ENCODE measurements around the gene FBXO38.

FBXO38 gene

DNA sequence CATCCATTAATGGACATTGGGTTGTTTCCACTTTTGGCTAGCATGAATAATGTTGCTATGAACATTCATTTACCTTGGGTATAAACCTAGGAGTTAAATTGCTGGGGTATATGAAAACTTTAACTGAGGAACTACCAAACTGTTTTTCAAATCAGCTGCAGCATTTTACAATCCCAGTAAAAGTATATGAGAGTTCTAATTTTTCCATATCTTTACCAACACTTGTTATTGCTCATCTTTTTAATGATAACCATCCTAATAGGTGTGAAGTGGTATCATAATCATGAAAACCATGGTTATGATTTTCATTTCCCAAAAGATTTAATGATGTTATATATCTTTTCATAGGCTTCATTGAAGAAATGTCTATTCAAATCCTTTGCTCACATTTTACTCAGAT, 15.5 kb upstream of the FBXO38 start:
- Histone ChIP-seq H3K9me3 (ENCODE audit: control insufficient read depth in 1 of 2, low read length in 2 of 2) (peaks cover 0 to 3% of the 10 kb centered on the region in 2 donors), H3K4me1 (ENCODE audit: control insufficient read depth in 1 of 2, insufficient read depth in 2 of 2, low read length in 2 of 2) (no peaks in the 10 kb centered on the region), H3K36me3 (ENCODE audit: control insufficient read depth in 1 of 2, insufficient read depth in 2 of 2, low read length in 2 of 2) (no peaks in the 10 kb centered on the region), H3K27me3 (ENCODE audit: low read depth, low read length) (no peaks in the 10 kb centered on the region), H3K4me3 (ENCODE audit: low read depth in 1 of 2, low read length in 2 of 2) (no peak overlapping the region), H3K27ac (ENCODE audit: low read length) (no peak overlapping the region)

DNA sequence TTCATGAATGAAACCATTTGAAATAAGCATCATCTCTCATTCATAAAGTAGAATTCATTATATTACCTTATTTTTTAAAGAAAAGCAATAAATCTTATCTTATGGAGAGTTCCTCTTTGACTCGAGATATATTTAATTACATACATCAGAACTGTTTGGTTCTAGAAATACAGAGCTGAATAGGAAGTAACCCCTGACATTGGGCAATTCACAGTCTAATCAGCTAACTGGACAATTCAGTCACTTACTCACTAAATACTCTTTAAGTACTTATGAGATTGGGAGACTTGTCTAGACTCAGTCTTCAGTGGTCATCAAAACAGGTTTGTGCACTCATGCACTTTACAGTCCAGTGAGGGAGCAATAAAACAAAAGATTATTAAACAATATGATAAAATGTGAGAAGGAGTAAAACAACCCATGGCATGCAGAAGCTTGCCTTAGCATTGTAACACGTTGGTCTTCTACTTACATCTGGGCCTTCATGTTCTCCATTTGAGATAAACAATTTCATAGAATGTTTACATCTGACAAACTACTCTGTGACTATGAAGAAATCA, 11.5 kb upstream of the FBXO38 start:
- Histone ChIP-seq H3K9me3 (ENCODE audit: control insufficient read depth in 1 of 2, low read length in 2 of 2) (peaks cover 0 to 3% of the 10 kb centered on the region in 2 donors), H3K27me3 (ENCODE audit: low read depth, low read length) (no peaks in the 10 kb centered on the region), H3K4me1 (ENCODE audit: control insufficient read depth in 1 of 2, insufficient read depth in 2 of 2, low read length in 2 of 2) (no peaks in the 10 kb centered on the region), H3K36me3 (ENCODE audit: control insufficient read depth in 1 of 2, insufficient read depth in 2 of 2, low read length in 2 of 2) (no peaks in the 10 kb centered on the region), H3K27ac (ENCODE audit: low read length) (no peak overlapping the region), H3K4me3 (ENCODE audit: low read depth in 1 of 2, low read length in 2 of 2) (no peak overlapping the region)

DNA sequence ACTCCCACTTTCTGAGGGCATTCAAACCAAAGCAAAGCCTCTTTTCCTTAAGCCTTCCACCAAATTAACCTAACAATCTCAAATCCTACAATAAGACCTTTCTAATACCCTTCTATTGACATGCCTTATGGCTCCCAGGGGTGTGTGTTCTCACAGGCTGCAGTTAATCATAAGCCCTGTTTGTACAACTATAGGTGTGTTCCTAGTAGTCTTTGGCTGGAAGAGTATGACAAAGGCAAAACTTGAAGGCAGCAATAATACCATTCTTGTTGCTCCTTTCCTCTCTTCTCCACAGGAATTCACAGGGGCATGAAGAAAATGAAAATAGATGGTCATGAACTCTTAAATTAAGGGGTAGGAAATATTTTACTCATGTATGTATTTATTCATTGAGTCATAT, 10.9 kb upstream of the FBXO38 start:
- Histone ChIP-seq H3K27me3 (ENCODE audit: low read depth, low read length) (no peaks in the 10 kb centered on the region), H3K4me3 (ENCODE audit: low read depth in 1 of 2, low read length in 2 of 2) (no peak overlapping the region), H3K9me3 (ENCODE audit: control insufficient read depth in 1 of 2, low read length in 2 of 2) (no peaks in the 10 kb centered on the region), H3K27ac (ENCODE audit: low read length) (no peak overlapping the region), H3K4me1 (ENCODE audit: control insufficient read depth in 1 of 2, insufficient read depth in 2 of 2, low read length in 2 of 2) (no peaks in the 10 kb centered on the region), H3K36me3 (ENCODE audit: control insufficient read depth in 1 of 2, insufficient read depth in 2 of 2, low read length in 2 of 2) (no peaks in the 10 kb centered on the region)

DNA sequence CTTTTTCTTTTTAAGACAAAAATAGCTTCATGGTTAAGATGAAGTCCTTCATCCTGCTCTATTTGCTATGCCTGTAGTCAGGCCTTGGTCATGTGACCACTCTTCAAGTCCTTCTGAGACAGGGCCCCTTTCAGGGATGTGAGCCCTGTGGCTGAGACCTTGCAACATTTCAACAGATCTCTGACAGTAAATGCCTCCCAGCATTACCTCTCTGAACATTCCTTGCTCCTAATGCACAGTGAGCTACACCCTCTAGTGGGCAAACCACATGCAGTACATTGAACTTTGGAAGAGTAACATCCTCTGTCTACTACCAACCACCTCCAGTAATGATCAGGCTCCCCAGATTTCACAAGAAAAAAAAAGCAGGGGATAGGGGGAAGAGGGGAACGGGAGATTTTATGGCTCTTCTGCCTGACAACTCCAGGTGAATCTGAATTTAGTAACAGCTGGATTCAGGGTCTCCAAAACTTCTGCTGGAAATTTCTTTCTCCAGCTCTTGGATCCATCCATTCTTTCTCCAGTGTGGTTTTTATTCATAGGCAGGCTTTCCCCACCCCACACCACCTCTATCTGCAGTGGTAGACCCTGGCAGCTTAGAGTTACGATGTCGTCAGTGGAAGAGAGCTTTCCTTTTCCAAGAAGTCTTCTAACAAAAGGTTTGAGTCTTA, 8.9 kb upstream of the FBXO38 start:
- H3K4me3 ChIP-seq (ENCODE audit: low read depth in 1 of 2, low read length in 2 of 2), result no peak overlapping the region
- no peaks in the 10 kb centered on the region for H3K36me3 ChIP-seq (ENCODE audit: control insufficient read depth in 1 of 2, insufficient read depth in 2 of 2, low read length in 2 of 2)
- H3K27me3 ChIP-seq (ENCODE audit: low read depth, low read length), result no peaks in the 10 kb centered on the region
- H3K27ac ChIP-seq (ENCODE audit: low read length), result no peak overlapping the region
- H3K4me1 ChIP-seq (ENCODE audit: control insufficient read depth in 1 of 2, insufficient read depth in 2 of 2, low read length in 2 of 2), result no peaks in the 10 kb centered on the region
- H3K9me3 ChIP-seq (ENCODE audit: control insufficient read depth in 1 of 2, low read length in 2 of 2), result no peaks in the 10 kb centered on the region

DNA sequence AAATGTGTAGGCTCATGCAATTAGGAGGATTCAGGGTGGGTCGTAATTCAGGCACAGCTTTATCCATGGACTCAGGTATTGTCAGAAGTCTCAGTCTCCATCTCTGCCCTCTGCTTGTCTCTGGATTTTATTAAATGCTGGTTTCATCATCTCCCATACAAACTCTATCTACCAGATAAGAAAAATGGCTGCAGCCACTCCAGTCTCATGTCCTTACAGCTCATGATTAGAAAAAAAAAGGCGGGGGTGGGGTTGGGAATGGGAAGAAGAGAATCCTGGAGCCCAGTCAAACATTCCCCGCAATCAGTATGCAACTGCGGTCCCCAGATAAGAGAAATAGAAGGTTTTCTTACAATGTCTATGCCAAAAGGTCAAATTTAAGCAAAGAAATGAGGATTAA, 7.6 kb upstream of the FBXO38 start:
- no peaks in the 10 kb centered on the region for H3K27me3 ChIP-seq (ENCODE audit: low read depth, low read length)
- no peak overlapping the region for H3K4me3 ChIP-seq (ENCODE audit: low read depth in 1 of 2, low read length in 2 of 2)
- H3K9me3 ChIP-seq (ENCODE audit: control insufficient read depth in 1 of 2, low read length in 2 of 2), result no peaks in the 10 kb centered on the region
- no peaks in the 10 kb centered on the region for H3K36me3 ChIP-seq (ENCODE audit: control insufficient read depth in 1 of 2, insufficient read depth in 2 of 2, low read length in 2 of 2)
- H3K4me1 ChIP-seq (ENCODE audit: control insufficient read depth in 1 of 2, insufficient read depth in 2 of 2, low read length in 2 of 2), result no peaks in the 10 kb centered on the region
- H3K27ac ChIP-seq (ENCODE audit: low read length), result no peak overlapping the region

DNA sequence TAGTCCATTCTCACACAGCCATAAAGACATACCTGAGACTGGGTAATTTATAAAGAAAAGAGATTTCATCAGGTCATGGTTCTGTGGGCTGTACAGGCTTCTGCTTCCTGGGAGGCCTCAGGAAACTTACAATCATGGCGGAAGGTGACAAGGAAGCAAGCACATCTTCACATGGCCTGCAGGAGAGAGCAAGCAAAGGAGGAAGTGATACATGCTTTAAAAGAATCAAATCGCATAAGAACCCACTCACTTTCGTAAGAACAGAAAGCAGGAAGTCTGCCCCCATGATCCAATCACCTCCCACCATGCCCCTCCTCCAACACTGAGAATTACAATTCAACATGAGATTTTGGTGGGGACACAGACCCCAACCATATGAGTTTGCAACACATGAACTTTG, 5.1 kb upstream of the FBXO38 start:
- Histone ChIP-seq H3K36me3 (ENCODE audit: control insufficient read depth in 1 of 2, insufficient read depth in 2 of 2, low read length in 2 of 2) (no peaks in the 10 kb centered on the region), H3K4me1 (ENCODE audit: control insufficient read depth in 1 of 2, insufficient read depth in 2 of 2, low read length in 2 of 2) (peaks cover 7 to 12% of the 10 kb centered on the region in 2 donors), H3K27ac (ENCODE audit: low read length) (no peak overlapping the region), H3K9me3 (ENCODE audit: control insufficient read depth in 1 of 2, low read length in 2 of 2) (no peaks in the 10 kb centered on the region), H3K27me3 (ENCODE audit: low read depth, low read length) (no peaks in the 10 kb centered on the region), H3K4me3 (ENCODE audit: low read depth in 1 of 2, low read length in 2 of 2) (no peak overlapping the region)

DNA sequence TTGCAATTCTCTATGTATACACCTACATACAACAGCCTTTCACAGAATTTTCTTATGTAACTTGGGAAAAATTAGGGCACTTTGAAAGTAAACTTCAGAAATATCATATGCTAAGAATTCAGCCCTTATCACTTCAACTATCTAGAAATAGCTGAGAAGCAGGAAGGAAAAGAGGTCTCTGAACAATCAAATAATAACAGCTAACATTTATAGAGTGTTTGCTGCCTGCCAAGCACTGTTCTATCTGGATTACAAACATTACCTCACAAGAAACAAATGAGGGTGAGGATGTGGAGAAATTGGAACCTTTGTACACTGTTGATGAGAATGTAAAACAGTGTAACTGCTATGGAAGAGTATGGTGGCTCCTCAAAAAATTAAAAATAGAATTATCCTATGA, 4.4 kb upstream of the FBXO38 start:
- peaks cover 7 to 12% of the 10 kb centered on the region in 2 donors for H3K4me1 ChIP-seq (ENCODE audit: control insufficient read depth in 1 of 2, insufficient read depth in 2 of 2, low read length in 2 of 2)
- H3K36me3 ChIP-seq (ENCODE audit: control insufficient read depth in 1 of 2, insufficient read depth in 2 of 2, low read length in 2 of 2), result no peaks in the 10 kb centered on the region
- H3K27ac ChIP-seq (ENCODE audit: low read length), result no peak overlapping the region
- H3K4me3 ChIP-seq (ENCODE audit: low read depth in 1 of 2, low read length in 2 of 2), result no peak overlapping the region
- no peaks in the 10 kb centered on the region for H3K9me3 ChIP-seq (ENCODE audit: control insufficient read depth in 1 of 2, low read length in 2 of 2)
- H3K27me3 ChIP-seq (ENCODE audit: low read depth, low read length), result no peaks in the 10 kb centered on the region

DNA sequence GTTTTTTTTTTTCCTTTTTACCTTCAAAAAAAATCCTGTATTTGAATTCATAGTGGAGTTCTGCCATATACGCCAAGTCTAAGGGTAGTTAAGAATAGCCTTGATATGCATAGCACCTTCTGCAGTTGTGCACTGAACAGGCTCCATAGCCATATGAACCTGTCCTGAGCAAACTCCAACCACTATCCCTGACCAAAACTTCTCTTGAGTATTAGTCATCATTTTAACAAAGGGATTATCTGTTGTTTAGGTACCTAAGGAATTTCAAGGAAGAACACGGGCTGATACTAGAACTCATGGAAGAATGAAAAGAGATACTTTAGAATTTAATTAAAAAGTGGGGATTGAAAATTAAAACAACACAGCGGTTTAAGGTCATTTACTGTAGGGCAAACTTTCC, 1.9 kb upstream of the FBXO38 start:
- Histone ChIP-seq H3K9me3 (ENCODE audit: control insufficient read depth in 1 of 2, low read length in 2 of 2) (no peaks in the 10 kb centered on the region), H3K27ac (ENCODE audit: low read length) (no peak overlapping the region), H3K27me3 (ENCODE audit: low read depth, low read length) (no peaks in the 10 kb centered on the region), H3K4me1 (ENCODE audit: control insufficient read depth in 1 of 2, insufficient read depth in 2 of 2, low read length in 2 of 2) (peaks cover 22 to 30% of the 10 kb centered on the region in 2 donors), H3K4me3 (ENCODE audit: low read depth in 1 of 2, low read length in 2 of 2) (no peak overlapping the region), H3K36me3 (ENCODE audit: control insufficient read depth in 1 of 2, insufficient read depth in 2 of 2, low read length in 2 of 2) (no peaks in the 10 kb centered on the region)

DNA sequence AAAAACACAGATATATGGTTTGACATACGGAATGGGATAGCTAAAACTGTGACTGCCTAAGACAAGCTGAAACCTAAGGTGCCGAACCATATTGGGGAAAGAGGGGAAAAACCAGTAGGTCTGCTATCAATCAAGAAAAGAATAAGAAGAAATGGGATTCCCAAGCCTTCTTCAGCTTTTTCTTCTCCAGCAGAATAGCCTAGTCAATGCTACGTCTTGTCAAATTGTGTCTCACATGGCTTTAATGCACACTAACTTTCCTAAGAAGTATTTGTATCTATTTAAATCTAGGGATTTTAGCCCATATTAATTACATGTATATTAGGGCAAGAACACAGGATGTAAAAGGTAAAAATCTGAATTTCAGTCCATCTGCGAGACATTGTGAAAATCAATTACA, 797 bp upstream of the FBXO38 start:
- H3K27ac ChIP-seq (ENCODE audit: low read length), result peak overlapping the region; percentile 96
- no peaks in the 10 kb centered on the region for H3K27me3 ChIP-seq (ENCODE audit: low read depth, low read length)
- H3K36me3 ChIP-seq (ENCODE audit: control insufficient read depth in 1 of 2, insufficient read depth in 2 of 2, low read length in 2 of 2), result no peaks in the 10 kb centered on the region
- no peaks in the 10 kb centered on the region for H3K9me3 ChIP-seq (ENCODE audit: control insufficient read depth in 1 of 2, low read length in 2 of 2)
- H3K4me3 ChIP-seq (ENCODE audit: low read depth in 1 of 2, low read length in 2 of 2), result peak overlapping the region; percentile 68 to 89
- H3K4me1 ChIP-seq (ENCODE audit: control insufficient read depth in 1 of 2, insufficient read depth in 2 of 2, low read length in 2 of 2), result peaks cover 22 to 30% of the 10 kb centered on the region in 2 donors

DNA sequence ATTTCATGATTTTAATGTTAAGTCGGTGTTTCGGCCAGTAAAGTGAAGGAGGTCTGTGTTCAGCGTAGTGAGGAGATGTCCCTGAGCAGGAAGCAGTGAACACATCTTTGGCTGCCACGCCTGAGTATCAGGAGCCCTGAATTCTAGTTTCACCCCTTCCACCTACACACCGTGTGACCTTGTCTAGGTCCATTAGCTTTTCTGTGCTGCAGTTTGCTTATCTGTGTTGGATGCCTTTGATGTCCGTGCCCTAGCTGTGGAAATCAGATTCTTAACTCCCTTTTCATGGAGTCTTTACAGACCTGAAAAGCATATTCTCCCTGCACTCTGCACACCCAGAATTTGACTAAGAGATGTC, 601 bp downstream of the FBXO38 start:
- Histone ChIP-seq H3K9me3 (ENCODE audit: control insufficient read depth in 1 of 2, low read length in 2 of 2) (no peaks in the 10 kb centered on the region), H3K27ac (ENCODE audit: low read length) (peak overlapping the region; percentile 96), H3K27me3 (ENCODE audit: low read depth, low read length) (no peaks in the 10 kb centered on the region), H3K4me3 (ENCODE audit: low read depth in 1 of 2, low read length in 2 of 2) (peak overlapping the region; percentile 68 to 89), H3K4me1 (ENCODE audit: control insufficient read depth in 1 of 2, insufficient read depth in 2 of 2, low read length in 2 of 2) (peaks cover 22 to 30% of the 10 kb centered on the region in 2 donors), H3K36me3 (ENCODE audit: control insufficient read depth in 1 of 2, insufficient read depth in 2 of 2, low read length in 2 of 2) (no peaks in the 10 kb centered on the region)

DNA sequence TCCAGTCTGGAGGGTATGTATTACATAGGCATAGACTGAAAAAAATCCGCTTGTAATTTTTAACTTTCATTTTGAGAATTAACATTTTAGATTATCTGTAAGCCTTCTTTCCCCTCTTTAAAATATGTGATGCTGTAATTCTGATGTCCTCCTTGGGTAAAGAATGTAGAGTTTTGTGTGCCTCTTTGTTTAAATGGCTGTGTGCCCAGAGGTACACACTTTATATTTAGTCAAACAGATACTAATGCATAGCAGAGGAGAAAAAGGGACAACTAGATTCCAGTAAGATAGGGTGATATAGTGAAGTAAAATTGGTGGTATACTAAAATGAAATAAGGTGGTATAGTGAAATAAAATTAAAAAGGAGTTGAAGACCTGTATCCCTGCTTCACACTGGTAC, 1.3 kb downstream of the FBXO38 start:
- Histone ChIP-seq H3K4me3 (ENCODE audit: low read depth in 1 of 2, low read length in 2 of 2) (peak overlapping the region; percentile 68 to 89), H3K27me3 (ENCODE audit: low read depth, low read length) (no peaks in the 10 kb centered on the region), H3K4me1 (ENCODE audit: control insufficient read depth in 1 of 2, insufficient read depth in 2 of 2, low read length in 2 of 2) (peaks cover 22 to 30% of the 10 kb centered on the region in 2 donors), H3K9me3 (ENCODE audit: control insufficient read depth in 1 of 2, low read length in 2 of 2) (no peaks in the 10 kb centered on the region), H3K27ac (ENCODE audit: low read length) (no peak overlapping the region), H3K36me3 (ENCODE audit: control insufficient read depth in 1 of 2, insufficient read depth in 2 of 2, low read length in 2 of 2) (no peaks in the 10 kb centered on the region)

DNA sequence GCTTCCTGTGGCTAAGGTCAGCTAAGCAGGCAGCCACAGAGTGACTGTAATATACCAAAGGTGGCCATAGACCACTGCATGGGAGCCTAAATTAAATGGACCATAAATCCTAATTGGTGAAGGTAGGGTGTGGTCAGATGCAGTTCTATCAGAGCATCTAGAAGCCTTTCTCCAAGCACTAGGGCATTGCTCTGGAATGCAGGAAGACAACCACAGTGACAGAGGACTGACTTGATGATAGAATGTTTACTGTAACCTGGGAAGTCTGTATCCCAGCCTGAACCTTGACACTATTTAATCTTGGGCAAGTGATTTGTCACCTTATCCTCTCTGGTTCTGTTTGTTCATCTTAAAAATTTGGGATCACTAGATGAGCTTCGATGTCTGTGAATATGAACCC, 2.3 kb downstream of the FBXO38 start:
- Histone ChIP-seq H3K9me3 (ENCODE audit: control insufficient read depth in 1 of 2, low read length in 2 of 2) (no peaks in the 10 kb centered on the region), H3K4me3 (ENCODE audit: low read depth in 1 of 2, low read length in 2 of 2) (no peak overlapping the region), H3K27ac (ENCODE audit: low read length) (no peak overlapping the region), H3K27me3 (ENCODE audit: low read depth, low read length) (no peaks in the 10 kb centered on the region), H3K4me1 (ENCODE audit: control insufficient read depth in 1 of 2, insufficient read depth in 2 of 2, low read length in 2 of 2) (peaks cover 22 to 31% of the 10 kb centered on the region in 2 donors), H3K36me3 (ENCODE audit: control insufficient read depth in 1 of 2, insufficient read depth in 2 of 2, low read length in 2 of 2) (no peaks in the 10 kb centered on the region)
